GM19328 (cell line): Measurements from ENCODE around the gene MELTF.
"Not testable (repeated sequence)": the region's sequence is repeated elsewhere in the genome, so short reads cannot be mapped to it uniquely, and the experiment has no call there.

Source experiments
- ATAC-seq: cut with Tn5 transposase; IDR thresholded peaks from one replicate; pipeline ENCODE4 v1.9.1; 2021; ENCODE audit warnings: mild to moderate bottlenecking, moderate library complexity; ENCODE audit not compliant: unreplicated experiment

MELTF gene

GRCh38 chr3:197029511-197030167 lies at the start of gene MELTF:
Gene MELTF (minus strand): TSS chr3:197029817. CDS start chr3:197029702, 115 bp downstream.
- peak; percentile 69 for ATAC-seq

- ATAC-seq: no peak
Measured at GRCh38 chr3:197076415-197076814, 46.8 kb upstream of the MELTF start.

- no peak for ATAC-seq
Measured at GRCh38 chr3:197068077-197068476, 38.5 kb upstream of the MELTF start.

GRCh38 chr3:197064771-197065170 lies 35.2 kb upstream of the MELTF start:
- no peak for ATAC-seq

GRCh38 chr3:197062446-197062845 lies 32.8 kb upstream of the MELTF start:
- ATAC-seq: no peak

- not testable (repeated sequence) for ATAC-seq
Measured at GRCh38 chr3:197051637-197052036, 22.0 kb upstream of the MELTF start.

GRCh38 chr3:197050511-197050910 lies 20.9 kb upstream of the MELTF start:
- no peak for ATAC-seq

- ATAC-seq: no peak
Measured at GRCh38 chr3:197042539-197042938, 12.9 kb upstream of the MELTF start.

GRCh38 chr3:197041875-197042488 lies 12.4 kb upstream of the MELTF start:
- no peak for ATAC-seq

- ATAC-seq: no peak
Measured at GRCh38 chr3:197040658-197041057, 11.0 kb upstream of the MELTF start.

- ATAC-seq: no peak
Measured at GRCh38 chr3:197038679-197039462, 9.3 kb upstream of the MELTF start.

- ATAC-seq: no peak
Measured at GRCh38 chr3:197035577-197035976, 6.0 kb upstream of the MELTF start.

GRCh38 chr3:197034778-197035177 lies 5.2 kb upstream of the MELTF start:
- ATAC-seq: not testable (repeated sequence)

GRCh38 chr3:197033764-197034163 lies 4.1 kb upstream of the MELTF start:
- ATAC-seq: not testable (repeated sequence)

GRCh38 chr3:197031315-197032285 lies 2.0 kb upstream of the MELTF start:
- no peak for ATAC-seq

- ATAC-seq: no peak
Measured at GRCh38 chr3:197030379-197031314, 1.0 kb upstream of the MELTF start.

GRCh38 chr3:197028728-197029510 lies 698 bp downstream of the MELTF start:
- ATAC-seq: no peak

- no peak for ATAC-seq
Measured at GRCh38 chr3:197027896-197028727, 1.5 kb downstream of the MELTF start.
